Adipose tissue (tissue), 3 donors: ENCODE measurements around the gene ZG16. TPM values are rescaled to one million over a fixed set of nuclear protein-coding genes. Genes with fewer than 3 reads are reported as not detected.

ENCODE experiments used
- H3K27ac ChIP-seq: one replicate; pipeline ENCODE4 v1.5.1; 2013; ENCODE audit warnings: low read depth, low read length
- WGBS, 3 donors: extraction: QIAGEN DNeasy Blood & Tissue Kit; methylation state at CpG; one replicate each; pipeline ENCODE4 v1.1.7; 2013; 5-methylcytosine and 5-hydroxymethylcytosine counted together
- polyA plus RNA-seq, 3 donors: library from polyadenylated mRNA; stranded (reverse); fragments of 200-250 nt; gene quantifications; one replicate each; pipeline ENCODE4 v1.2.3, GENCODE V29; 2013
- donor health status: healthy with polysubstance abuse.
- donor health status: Bipolar disorder and iron deficiency.
- donor health status: healthy.

Gene ZG16
- polyA plus RNA-seq, 3 donors, result 0.22 to 0.97 (median 0.23) TPM

DNA sequence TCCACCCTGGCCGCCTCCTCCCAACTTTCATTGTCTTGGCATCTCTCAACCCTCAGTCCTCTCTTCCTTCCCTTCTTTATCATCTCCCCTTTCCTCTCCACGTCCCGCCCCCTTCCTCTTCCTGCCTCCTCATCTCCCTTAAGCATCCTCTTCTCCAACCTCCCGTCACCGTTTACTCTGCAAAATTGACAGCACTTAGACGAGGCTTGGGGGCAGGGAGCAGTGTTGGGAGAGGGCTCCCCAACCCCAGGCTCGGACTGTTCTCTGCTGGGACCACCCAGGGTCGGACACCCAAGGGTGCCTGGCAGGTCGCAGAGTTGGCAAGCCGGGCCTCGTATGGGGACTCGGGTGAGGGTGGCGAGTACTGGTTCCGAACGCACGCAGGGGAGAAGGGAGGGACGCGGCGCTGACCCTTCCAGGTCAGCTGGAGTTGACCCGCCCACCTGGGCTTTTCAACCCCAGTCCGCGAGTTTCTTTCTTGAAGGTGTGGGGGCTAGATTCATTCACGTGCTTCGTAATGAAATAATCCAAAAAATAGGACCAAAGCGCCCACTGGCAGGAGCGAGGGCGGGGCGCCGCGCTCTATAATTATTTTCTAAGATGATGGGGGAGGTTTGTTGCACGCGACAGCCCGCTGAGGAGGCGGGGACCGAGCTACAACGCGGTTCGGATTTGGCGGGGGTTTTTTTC is 37.1 kb downstream of the ZG16 start:
- H3K27ac ChIP-seq, result no peak overlapping the region
- WGBS, 3 donors, result 3 to 13% (median 4%) methylated on average over 35 to 39 of the region's 39 CpGs

DNA sequence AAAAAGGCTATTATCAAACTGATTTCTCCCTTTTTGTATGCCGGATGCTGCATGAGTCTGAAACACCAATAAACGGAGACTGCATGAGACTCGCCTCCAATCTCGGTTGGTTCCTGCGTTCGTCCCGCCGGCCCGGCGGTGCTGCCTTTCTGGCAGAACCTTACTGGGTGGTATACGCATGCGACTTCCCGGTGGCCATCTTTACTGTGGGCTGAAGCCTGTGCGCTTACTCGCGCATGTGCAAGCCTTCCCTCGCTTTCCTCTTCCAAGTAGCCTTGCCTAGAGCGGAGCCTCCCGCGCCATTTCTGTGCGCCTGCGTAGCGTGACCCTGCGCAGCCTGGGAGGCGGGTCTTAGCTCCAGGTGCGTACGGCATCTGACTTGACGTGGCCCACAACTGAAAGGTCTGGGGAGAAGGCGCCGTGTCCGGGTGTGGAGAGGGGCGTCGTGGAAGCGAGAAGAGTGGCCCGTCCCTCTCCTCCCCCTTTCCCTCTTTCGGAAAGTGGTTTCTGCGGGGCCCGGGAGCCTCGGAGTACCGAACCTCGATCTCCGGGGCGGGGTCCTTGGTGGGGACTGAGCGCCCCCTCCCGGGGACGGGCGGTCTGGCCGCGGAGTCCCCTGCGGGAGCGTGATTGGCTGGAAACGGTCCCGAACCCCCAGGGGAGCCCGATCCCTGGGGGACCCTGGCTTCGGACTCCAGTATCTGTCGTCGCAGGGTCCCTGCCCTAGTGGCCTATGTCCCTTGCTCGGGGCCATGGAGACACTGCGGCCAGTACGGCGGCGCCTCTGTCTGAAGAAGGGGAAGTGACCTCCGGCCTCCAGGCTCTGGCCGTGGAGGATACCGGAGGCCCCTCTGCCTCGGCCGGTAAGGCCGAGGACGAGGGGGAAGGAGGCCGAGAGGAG is 38.0 kb downstream of the ZG16 start, which contains the start of gene PAGR1:
Gene PAGR1, plus strand, starts transcription at position 360 of the 901 bp plus-strand sequence. Its CDS starts 374 bp downstream, at position 734.
- H3K27ac ChIP-seq, result peak within 1 kb of the TSS; percentile 34
- 0 to 1% (median 1%) methylated on average over 57 to 70 of the region's 70 CpGs for WGBS, 3 donors

DNA sequence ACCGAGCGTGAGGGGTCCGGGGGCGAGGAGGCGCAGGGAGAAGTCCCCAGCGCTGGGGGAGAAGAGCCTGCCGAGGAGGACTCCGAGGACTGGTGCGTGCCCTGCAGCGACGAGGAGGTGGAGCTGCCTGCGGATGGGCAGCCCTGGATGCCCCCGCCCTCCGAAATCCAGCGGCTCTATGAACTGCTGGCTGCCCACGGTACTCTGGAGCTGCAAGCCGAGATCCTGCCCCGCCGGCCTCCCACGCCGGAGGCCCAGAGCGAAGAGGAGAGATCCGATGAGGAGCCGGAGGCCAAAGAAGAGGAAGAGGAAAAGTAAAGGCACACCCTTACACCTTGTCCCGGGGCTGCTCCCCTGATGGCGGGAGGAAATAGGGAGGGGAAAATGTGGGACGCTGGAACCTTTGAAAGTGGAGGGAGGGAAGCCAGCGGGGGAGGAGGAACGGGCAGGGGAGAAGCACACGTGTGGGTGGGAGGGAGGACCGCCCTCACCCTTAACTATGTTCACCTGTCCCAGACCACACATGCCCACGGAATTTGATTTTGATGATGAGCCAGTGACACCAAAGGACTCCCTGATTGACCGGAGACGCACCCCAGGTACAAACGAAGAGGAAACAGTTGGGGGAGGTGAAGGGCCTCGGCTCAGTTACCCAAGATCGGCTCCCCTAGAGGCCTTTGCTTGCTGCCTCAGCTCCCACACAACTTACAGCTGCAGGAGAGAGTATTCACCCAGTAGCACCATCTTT is 38.8 kb downstream of the ZG16 start:
- peak overlapping the region; percentile 34 for H3K27ac ChIP-seq
- WGBS, 3 donors, result 1 to 5% (median 4%) methylated on average over 34 to 37 of the region's 37 CpGs

DNA sequence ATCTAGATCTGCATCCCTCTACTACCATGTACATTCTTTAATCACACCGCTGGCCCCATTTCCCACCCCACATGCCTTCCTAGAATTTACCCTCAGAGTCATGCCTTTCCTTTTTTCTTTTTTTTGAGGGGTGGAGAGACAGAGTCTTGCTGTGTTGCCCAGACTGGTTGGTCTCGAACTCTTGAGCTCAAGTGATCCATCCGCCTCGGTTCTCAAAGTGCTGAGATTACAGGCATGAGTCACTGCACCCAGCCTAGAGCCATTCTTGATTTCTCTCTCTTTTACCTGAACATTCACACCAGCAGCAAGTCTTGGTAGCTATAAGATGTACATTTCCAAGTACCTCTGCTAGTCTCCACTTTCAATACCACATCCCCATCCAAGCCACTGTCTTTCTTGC is 40.0 kb downstream of the ZG16 start:
- no peak overlapping the region for H3K27ac ChIP-seq
- WGBS, 3 donors, result 77 to 94% (median 92%) methylated on average over 4 of the region's 4 CpGs

DNA sequence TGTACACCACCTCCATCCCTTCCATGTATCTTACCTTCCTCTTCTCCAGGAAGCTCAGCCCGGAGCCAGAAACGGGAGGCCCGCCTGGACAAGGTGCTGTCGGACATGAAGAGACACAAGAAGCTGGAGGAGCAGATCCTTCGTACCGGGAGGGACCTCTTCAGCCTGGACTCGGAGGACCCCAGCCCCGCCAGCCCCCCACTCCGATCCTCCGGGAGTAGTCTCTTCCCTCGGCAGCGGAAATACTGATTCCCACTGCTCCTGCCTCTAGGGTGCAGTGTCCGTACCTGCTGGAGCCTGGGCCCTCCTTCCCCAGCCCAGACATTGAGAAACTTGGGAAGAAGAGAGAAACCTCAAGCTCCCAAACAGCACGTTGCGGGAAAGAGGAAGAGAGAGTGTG is 41.5 kb downstream of the ZG16 start:
- WGBS, 3 donors, result 63 to 81% (median 75%) methylated on average over 15 of the region's 15 CpGs
- H3K27ac ChIP-seq, result no peak overlapping the region

DNA sequence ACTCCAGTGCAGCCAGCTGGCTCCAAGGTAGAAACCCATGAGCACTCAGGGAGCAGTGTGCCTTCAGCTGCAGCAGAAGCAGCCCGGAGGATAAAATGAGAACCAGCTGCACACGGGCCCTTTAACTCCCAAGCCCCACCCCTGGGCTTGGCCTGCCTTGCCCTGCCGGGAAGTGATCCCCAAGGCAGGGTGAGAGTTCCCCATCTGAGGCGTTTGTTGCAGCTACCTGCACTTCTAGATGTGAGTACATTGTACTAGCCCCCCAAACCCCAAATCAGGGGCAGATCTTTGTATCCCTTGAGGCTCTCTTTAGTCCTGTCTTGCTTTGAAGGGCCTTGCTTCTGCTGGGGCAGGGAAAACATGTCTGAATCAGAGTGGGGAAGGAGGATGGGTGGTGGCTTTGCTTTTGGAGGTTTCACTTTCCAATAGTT is 42.2 kb downstream of the ZG16 start, which contains the start of gene MVP:
Gene MVP, plus strand, starts transcription at position 192 of the 431 bp plus-strand sequence. CDS start 10,088 bp downstream, outside the sequence.
- H3K27ac ChIP-seq, result peak within 1 kb of the TSS; percentile 68
- WGBS, 3 donors, result 0% methylated on average over 4 of the region's 4 CpGs

DNA sequence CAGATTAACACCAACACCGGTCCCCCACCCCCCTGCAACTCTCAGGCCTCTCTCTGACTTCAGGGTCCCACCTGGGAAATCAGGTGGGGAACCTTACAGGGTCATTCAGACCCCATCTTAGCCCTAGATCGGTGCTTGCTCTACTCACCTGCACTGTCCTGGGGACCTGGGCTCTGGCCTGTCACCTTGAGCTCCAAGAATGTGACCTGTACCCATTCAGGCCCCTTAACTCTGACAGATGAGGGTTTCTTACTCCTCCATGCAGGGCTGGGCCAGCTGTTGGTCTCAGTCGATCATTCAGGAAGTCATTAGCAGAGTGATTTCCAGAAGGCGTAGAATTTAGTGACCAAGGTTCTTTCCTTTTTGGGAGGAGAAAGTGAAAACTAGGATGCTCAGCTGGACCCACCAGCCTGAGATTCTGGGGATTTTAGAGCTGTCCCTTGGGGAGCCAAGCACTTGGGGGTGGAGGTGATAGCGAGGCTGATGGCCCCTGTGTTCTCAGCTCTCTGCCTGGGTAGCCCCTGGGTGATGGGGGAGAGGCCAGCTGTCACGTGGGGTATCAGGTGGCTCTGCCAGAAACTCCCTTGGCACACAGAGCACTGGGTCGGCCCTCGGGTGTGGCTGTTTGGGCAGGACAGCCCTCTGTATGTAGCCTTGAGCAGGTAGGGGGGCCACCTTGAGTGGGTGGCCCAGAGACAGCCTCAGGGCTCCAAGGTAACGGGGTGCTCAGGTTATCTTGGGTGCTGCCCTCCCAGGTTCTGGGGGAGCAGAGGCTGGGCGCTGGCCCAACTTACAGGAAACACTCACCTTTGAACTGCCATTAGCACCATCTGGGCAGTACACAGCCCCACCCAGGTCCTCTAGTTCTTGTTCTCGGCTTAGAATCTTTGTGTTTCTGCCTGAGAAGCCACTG is 42.9 kb downstream of the ZG16 start:
- peak overlapping the region; percentile 68 for H3K27ac ChIP-seq
- WGBS, 3 donors, result 10 to 19% (median 19%) methylated on average over 11 of the region's 11 CpGs

DNA sequence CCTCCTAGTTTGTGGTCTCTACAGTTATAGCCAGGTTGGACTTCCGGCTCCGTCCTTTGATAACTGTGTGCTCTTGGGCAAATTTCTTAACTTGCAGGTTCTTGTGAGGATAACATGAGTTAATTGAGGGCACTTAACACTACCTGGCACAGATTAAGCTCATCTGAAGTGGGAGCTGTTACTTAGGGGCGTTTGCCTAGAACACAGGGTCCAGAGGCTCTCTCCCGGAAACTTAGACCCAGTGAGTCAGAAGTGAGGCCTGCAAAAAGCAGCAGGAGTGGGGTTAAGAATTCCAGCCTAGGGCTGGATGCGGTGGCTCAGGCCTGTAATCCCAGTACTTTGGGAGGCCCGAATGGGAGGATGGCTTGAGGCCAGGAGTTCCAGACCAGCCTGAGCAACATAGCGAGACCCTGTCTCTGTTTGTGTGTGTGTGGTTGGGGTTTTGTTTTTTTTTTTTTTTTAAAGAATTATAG is 43.6 kb downstream of the ZG16 start:
- peak overlapping the region; percentile 68 for H3K27ac ChIP-seq
- 20 to 46% (median 40%) methylated on average over 7 of the region's 7 CpGs for WGBS, 3 donors

DNA sequence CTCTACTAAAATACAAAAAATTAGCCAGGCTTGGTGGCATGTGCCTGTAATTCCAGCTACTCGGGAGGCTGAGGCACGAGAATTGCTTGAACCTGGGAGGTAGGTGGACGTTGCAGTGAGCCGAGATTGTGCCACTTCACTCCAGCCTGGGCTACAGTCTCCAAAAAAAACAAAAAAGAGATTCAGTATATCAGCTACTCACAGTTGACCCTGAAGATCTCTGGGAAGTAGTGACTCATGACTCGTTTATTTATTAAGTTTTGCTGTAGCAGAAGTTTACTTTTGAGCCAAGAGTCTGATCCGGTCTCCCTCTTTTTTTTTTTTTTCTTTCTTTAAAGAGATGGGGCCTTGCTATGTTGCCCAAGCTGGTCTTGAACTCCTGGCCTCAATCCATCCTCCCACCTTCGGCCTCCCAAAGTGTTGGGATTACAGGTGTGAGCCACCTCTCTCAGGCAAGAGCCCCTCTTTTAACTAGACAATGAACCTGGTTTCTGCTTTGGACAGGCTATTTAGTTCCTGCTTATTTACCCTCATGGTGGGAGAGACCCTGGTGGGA is 46.6 kb downstream of the ZG16 start:
- 23 to 51% (median 46%) methylated on average over 7 of the region's 7 CpGs for WGBS, 3 donors
- H3K27ac ChIP-seq, result no peak overlapping the region

DNA sequence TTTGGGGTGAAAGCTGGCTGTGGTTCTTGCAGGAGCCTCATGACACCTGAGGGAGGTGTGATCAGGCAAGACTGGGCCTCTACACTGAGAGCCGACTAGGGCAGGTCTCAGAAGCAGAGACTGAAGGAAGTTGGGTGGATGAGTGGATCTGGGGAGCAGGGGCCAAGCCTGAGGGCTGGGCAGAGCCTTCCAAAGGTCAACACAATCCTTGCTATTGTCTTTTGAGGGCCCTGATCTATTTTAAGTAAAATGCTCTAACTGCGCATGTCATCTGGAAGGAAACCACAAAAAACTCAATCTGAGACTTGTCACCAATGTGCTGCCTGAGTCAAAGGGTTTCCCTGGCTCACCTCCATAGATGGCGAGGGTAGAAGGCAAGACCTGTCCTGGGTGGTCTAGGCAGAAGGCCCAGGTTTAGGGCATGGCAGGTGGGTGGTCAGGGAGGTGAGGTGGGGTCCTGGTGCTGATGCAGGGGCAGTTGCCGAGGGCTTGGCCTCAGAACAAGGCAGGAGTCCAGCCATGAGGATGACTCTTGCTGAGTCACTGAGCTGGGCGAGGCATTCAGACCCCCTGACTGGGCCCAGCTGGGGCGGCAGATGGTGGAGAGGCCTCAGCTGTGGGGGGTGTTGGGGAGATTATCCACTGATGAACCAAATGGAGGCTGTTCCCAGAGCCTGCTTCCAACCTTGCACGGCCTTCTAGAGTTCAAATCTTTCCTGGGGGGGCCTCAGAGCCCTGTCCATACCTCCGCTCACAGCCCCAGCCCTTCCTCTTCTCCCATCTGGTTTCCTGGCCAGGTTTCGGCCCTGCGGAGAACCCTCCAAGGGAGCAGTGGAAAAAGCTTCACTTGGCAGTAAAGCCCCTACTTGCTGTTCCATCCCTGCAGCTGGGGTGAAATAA is 47.3 kb downstream of the ZG16 start:
- 40 to 78% (median 44%) methylated on average over 10 of the region's 10 CpGs for WGBS, 3 donors
- peak overlapping the region; percentile 8 for H3K27ac ChIP-seq

DNA sequence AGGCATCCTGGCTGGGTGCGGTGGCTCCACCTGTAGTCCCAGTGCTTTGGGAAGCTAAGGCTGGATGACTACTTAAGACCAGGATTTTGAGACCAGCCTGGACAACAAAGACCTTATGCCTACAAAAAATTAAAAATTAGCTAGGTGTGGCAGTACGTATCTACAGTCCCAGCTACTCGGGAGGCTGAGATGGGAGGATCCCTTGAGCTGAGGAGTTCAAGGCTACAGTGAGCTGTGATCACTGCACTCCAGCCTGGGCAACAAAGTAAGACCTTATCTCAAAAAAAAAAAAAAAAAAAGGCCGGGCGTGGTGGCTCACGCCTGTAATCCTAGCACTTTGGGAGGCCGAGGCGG is 48.3 kb downstream of the ZG16 start:
- no peak overlapping the region for H3K27ac ChIP-seq
- WGBS, 3 donors, result 90 to 91% (median 91%) methylated on average over 3 to 8 of the region's 8 CpGs

DNA sequence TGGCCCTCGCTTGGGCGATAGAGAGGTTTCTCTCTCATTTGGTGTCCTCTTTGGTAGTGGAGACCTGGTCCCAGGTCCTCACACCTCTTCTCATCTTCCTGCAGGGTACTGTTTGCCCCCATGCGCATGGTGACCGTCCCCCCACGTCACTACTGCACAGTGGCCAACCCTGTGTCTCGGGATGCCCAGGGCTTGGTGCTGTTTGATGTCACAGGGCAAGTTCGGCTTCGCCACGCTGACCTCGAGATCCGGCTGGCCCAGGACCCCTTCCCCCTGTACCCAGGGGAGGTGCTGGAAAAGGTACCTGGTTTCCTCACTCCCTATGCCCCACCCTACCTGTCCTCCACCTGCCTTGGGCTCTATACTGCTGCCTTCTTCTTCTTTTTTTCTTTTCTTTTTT is 52.7 kb downstream of the ZG16 start:
- 95 to 98% (median 97%) methylated on average over 10 to 11 of the region's 11 CpGs for WGBS, 3 donors
- H3K27ac ChIP-seq, result no peak overlapping the region

DNA sequence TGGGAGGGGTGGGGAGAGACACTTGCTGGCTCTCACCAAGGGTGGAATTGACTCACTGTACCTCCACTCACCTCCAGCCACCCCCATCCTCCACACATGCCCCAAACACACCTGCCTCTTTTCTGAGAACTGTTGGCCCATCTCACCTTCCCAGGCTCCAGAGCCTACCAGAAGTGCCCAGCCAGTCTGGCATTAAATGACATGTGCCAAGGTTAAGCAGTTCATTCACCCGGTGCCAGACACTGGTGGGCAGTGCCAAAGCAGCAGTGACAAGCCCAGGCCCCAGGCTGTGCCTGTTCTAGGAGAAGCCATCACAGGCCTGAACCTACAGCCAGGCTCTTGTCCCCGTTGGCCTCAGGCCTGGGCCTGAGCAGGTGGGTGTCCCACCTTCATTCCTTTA is 53.4 kb downstream of the ZG16 start:
- H3K27ac ChIP-seq, result no peak overlapping the region
- 37 to 87% (median 86%) methylated on average over 2 of the region's 2 CpGs for WGBS, 3 donors
